ENCODE results near the gene EEPD1.

DNA sequence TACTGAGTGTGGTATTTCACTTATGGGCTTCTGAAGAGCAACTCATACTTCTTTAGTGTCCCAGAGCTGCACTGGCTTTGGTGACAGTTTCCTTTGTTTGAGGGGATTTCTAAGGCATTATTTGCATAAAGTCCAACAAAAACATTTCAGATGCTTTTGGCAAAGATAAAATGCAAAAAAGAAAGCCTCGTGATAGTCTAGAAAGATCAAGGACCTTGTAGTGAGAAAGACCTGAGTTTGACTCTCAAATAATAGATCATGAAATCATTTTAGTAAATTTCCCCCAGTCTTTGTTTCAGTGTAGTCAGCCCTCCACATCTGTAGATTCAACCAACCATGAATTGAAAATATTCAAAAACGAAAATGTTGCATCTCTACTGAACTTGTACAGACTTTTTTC lies 107.4 kb downstream of the EEPD1 start:
- no peak for TF ChIP-seq YY1 (IDR thresholded peaks at IDR 0.05; ENCODE audit: insufficient read depth, insufficient read length)
- TF ChIP-seq ZNF274 (IDR thresholded peaks at IDR 0.05; ENCODE audit: low read depth, low read length), result no peak
